CD4-positive, alpha-beta memory T cell (primary cell): Measurements from ENCODE around the gene KRT79. TPM values are rescaled to one million over a fixed set of nuclear protein-coding genes. Genes with fewer than 3 reads are reported as not detected.

Experiments
- CTCF ChIA-PET: fragments of 350-600 bp; sonication (Branson Sonifier 250); formaldehyde crosslinking; loops from one replicate; lab custom pipeline; 2021; ENCODE audit warnings: inconsistent platforms; ENCODE audit not compliant: partially characterized antibody; lab: Charles Lee
- POLR2A ChIA-PET: fragments of 350-600 bp; sonication (Branson Sonifier 250); formaldehyde crosslinking; loops from one replicate; lab custom pipeline; 2021; ENCODE audit not compliant: partially characterized antibody; lab: Charles Lee
- DNase-seq, 5 donors: peaks; one replicate each; pipeline versions ENCODE4 v3.0.0 to v3.0.0-alpha.2; 2020 to 2022; ENCODE audit warnings: mixed read lengths in 1 of 5
- H3K27ac ChIP-seq: one replicate; pipeline ENCODE4 v1.7.0; 2013; ENCODE audit warnings: low read depth, low read length
- H3K27me3 ChIP-seq: 2 replicates; pipeline ENCODE4 v1.7.0; 2013; ENCODE audit warnings: mild to moderate bottlenecking, low read length, moderate library complexity; ENCODE audit not compliant: insufficient read depth
- H3K36me3 ChIP-seq: 2 replicates; pipeline ENCODE4 v1.7.0; 2013; ENCODE audit warnings: mild to moderate bottlenecking, low read length, moderate library complexity; ENCODE audit not compliant: insufficient read depth
- H3K4me1 ChIP-seq: 2 replicates; pipeline ENCODE4 v1.7.0; 2013; ENCODE audit warnings: mild to moderate bottlenecking, low read length, moderate library complexity; ENCODE audit not compliant: insufficient read depth
- H3K4me3 ChIP-seq, 2 donors: one replicate each; pipeline ENCODE4 v1.7.0; 2013; ENCODE audit warnings: low read length in 2 of 2, mild to moderate bottlenecking in 1 of 2
- H3K9me3 ChIP-seq, 2 donors: one replicate each; pipeline ENCODE4 v1.7.0; 2013; ENCODE audit warnings: low read length in 2 of 2, control low read depth in 1 of 2; ENCODE audit not compliant: control insufficient read depth in 1 of 2
- H3K27ac Mint-ChIP-seq, 7 donors: one replicate each; pipeline ENCODE4 v1.8.0; 2020 to 2021; ENCODE audit warnings: mixed read lengths in 7 of 7, mild to moderate bottlenecking in 6 of 7, inconsistent platforms in 3 of 7, moderate library complexity in 3 of 7
- H3K27me3 Mint-ChIP-seq, 2 donors: one replicate each; pipeline ENCODE4 v1.8.0; 2020 to 2021; ENCODE audit warnings: mixed read lengths in 2 of 2
- H3K36me3 Mint-ChIP-seq, 2 donors: one replicate each; pipeline ENCODE4 v1.8.0; 2020 to 2021; ENCODE audit warnings: mixed read lengths in 2 of 2, inconsistent platforms in 1 of 2, mild to moderate bottlenecking in 1 of 2
- H3K4me1 Mint-ChIP-seq, 4 donors: one replicate each; pipeline ENCODE4 v1.8.0; 2020 to 2021; ENCODE audit warnings: mixed read lengths in 4 of 4, mild to moderate bottlenecking in 1 of 4
- H3K4me3 Mint-ChIP-seq, 8 donors: one replicate each; pipeline ENCODE4 v1.8.0; 2020 to 2021; ENCODE audit warnings: mixed read lengths in 8 of 8, mild to moderate bottlenecking in 7 of 8, moderate library complexity in 6 of 8, inconsistent platforms in 3 of 8
- H3K9me3 Mint-ChIP-seq, 8 donors: one replicate each; pipeline ENCODE4 v1.8.0; 2020 to 2021; ENCODE audit warnings: mixed read lengths in 8 of 8, mild to moderate bottlenecking in 5 of 8, inconsistent platforms in 3 of 8, moderate library complexity in 1 of 8
- intact Hi-C: fragments of 100-400 bp; cut with micrococcal nuclease; formaldehyde crosslinking; loops from one replicate; pipeline ENCODE4 v1.15.1; 2023
- polyA plus RNA-seq, 2 donors: library from polyadenylated mRNA; unstranded; fragments of 300-500 nt; fragmentation: Illumina TruSeq; gene quantifications; one replicate each; pipeline ENCODE4 v1.2.3, GENCODE V29; 2021
- total RNA-seq, 2 experiments: library from RNA; stranded (reverse); gene quantifications; one replicate each; pipeline ENCODE4 v1.2.3, GENCODE V29; 2021

Gene KRT79
- total and polyA plus RNA-seq, 4 experiments from 2014 or later: not detected

GRCh38 chr12:52834727-52835001 lies 553 bp upstream of the KRT79 start:
- H3K4me1 ChIP-seq: no peaks in the 10 kb centered on the region
- no peaks in the 10 kb centered on the region for H3K36me3 ChIP-seq
- no peak overlapping the region for H3K27ac ChIP-seq
- intact Hi-C loops: no loop called here
- Mint-ChIP-seq H3K27me3 (peaks cover 7 to 14% of the 10 kb centered on the region in 2 donors), H3K36me3 (no peaks in the 10 kb centered on the region), H3K4me1 (peaks cover 3 to 12% (median 5%) of the 10 kb centered on the region in 4 donors), H3K27ac (no peak overlapping the region), H3K9me3 (no peaks in the 10 kb centered on the region), H3K4me3 (no peak overlapping the region)
- ChIA-PET POLR2A (no interaction called here), CTCF (no interaction called here)
- no peak for DNase-seq
- no peaks in the 10 kb centered on the region for H3K9me3 ChIP-seq
- H3K27me3 ChIP-seq: no peaks in the 10 kb centered on the region
- no peak overlapping the region for H3K4me3 ChIP-seq

GRCh38 chr12:52832985-52833905 lies 866 bp downstream of the KRT79 start:
- Histone ChIP-seq H3K4me3 (no peak overlapping the region), H3K36me3 (no peaks in the 10 kb centered on the region), H3K9me3 (no peaks in the 10 kb centered on the region), H3K27ac (no peak overlapping the region), H3K27me3 (no peaks in the 10 kb centered on the region), H3K4me1 (no peaks in the 10 kb centered on the region)
- ChIA-PET POLR2A (no interaction called here), CTCF (no interaction called here)
- Mint-ChIP-seq H3K4me3 (no peak overlapping the region), H3K9me3 (no peaks in the 10 kb centered on the region), H3K27me3 (peaks cover 5 to 8% of the 10 kb centered on the region in 2 donors), H3K4me1 (peaks cover 4 to 12% (median 7%) of the 10 kb centered on the region in 4 donors), H3K27ac (no peak overlapping the region), H3K36me3 (no peaks in the 10 kb centered on the region)
- DNase-seq: no peak
- intact Hi-C loops: no loop called here

GRCh38 chr12:52832451-52832850 lies 1.7 kb downstream of the KRT79 start:
- H3K27me3 Mint-ChIP-seq: peaks cover 5 to 8% of the 10 kb centered on the region in 2 donors
- H3K27ac Mint-ChIP-seq: peak overlapping the region in 1 of 7 donors; percentile 25
- intact Hi-C loops: no loop called here
- no peak for DNase-seq
- Histone ChIP-seq H3K4me3 (no peak overlapping the region), H3K9me3 (no peaks in the 10 kb centered on the region), H3K4me1 (no peaks in the 10 kb centered on the region), H3K27ac (no peak overlapping the region), H3K27me3 (no peaks in the 10 kb centered on the region), H3K36me3 (no peaks in the 10 kb centered on the region)
- ChIA-PET POLR2A (no interaction called here), CTCF (no interaction called here)
- peaks cover 4 to 12% (median 7%) of the 10 kb centered on the region in 4 donors for H3K4me1 Mint-ChIP-seq
- no peaks in the 10 kb centered on the region for H3K9me3 Mint-ChIP-seq
- H3K36me3 Mint-ChIP-seq: no peaks in the 10 kb centered on the region
- H3K4me3 Mint-ChIP-seq: no peak overlapping the region

GRCh38 chr12:52831251-52831650 lies 2.9 kb downstream of the KRT79 start:
- H3K9me3 ChIP-seq: no peaks in the 10 kb centered on the region
- no peak overlapping the region for H3K27ac Mint-ChIP-seq
- CTCF ChIA-PET: no interaction called here

GRCh38 chr12:52829986-52830770 lies 3.9 kb downstream of the KRT79 start:
- no peak overlapping the region for H3K27ac ChIP-seq
- H3K27me3 Mint-ChIP-seq: peaks cover 0 to 2% of the 10 kb centered on the region in 2 donors
- no peaks in the 10 kb centered on the region for H3K36me3 ChIP-seq
- H3K9me3 Mint-ChIP-seq: no peaks in the 10 kb centered on the region
- POLR2A ChIA-PET: no interaction called here
- intact Hi-C loops: no loop called here
- peak overlapping the region in 1 of 7 donors; percentile 61 for H3K27ac Mint-ChIP-seq
- peaks cover 0 to 4% (median 0%) of the 10 kb centered on the region in 4 donors for H3K4me1 Mint-ChIP-seq
- H3K4me3 ChIP-seq: no peak overlapping the region
- no peak for DNase-seq
- no peaks in the 10 kb centered on the region for H3K27me3 ChIP-seq
- no peaks in the 10 kb centered on the region for H3K9me3 ChIP-seq
- no peaks in the 10 kb centered on the region for H3K4me1 ChIP-seq
- H3K36me3 Mint-ChIP-seq: no peaks in the 10 kb centered on the region
- CTCF ChIA-PET: no interaction called here
- H3K4me3 Mint-ChIP-seq: no peak overlapping the region

More at GRCh38 chr12:52831251-52831650, 2.9 kb downstream of the KRT79 start:
- H3K4me1 Mint-ChIP-seq: peaks cover 4 to 6% (median 4%) of the 10 kb centered on the region in 4 donors
- no peak for DNase-seq
- intact Hi-C loops: no loop called here
- H3K4me3 ChIP-seq: no peak overlapping the region
- POLR2A ChIA-PET: no interaction called here
- no peaks in the 10 kb centered on the region for H3K27me3 ChIP-seq
- H3K27ac ChIP-seq: no peak overlapping the region
- H3K36me3 Mint-ChIP-seq: no peaks in the 10 kb centered on the region
- no peaks in the 10 kb centered on the region for H3K9me3 Mint-ChIP-seq
- H3K4me1 ChIP-seq: no peaks in the 10 kb centered on the region
- H3K36me3 ChIP-seq: no peaks in the 10 kb centered on the region
- H3K4me3 Mint-ChIP-seq: no peak overlapping the region
- peaks cover 0 to 2% of the 10 kb centered on the region in 2 donors for H3K27me3 Mint-ChIP-seq

GRCh38 chr12:52828591-52829021 lies 5.5 kb downstream of the KRT79 start:
- Histone ChIP-seq H3K9me3 (no peaks in the 10 kb centered on the region), H3K27me3 (no peaks in the 10 kb centered on the region), H3K36me3 (no peaks in the 10 kb centered on the region), H3K4me1 (no peaks in the 10 kb centered on the region), H3K27ac (no peak overlapping the region), H3K4me3 (no peak overlapping the region)
- POLR2A ChIA-PET: interaction anchor here (0.7 kb wide), 1 partner anchor 243 kb away, joined by 3 read pairs; no protein-coding TSS in a partner anchor
- H3K36me3 Mint-ChIP-seq: no peaks in the 10 kb centered on the region
- H3K9me3 Mint-ChIP-seq: no peaks in the 10 kb centered on the region
- peaks cover 0 to 4% (median 0%) of the 10 kb centered on the region in 4 donors for H3K4me1 Mint-ChIP-seq
- H3K27ac Mint-ChIP-seq: peak overlapping the region in 1 of 7 donors; percentile 9
- H3K4me3 Mint-ChIP-seq: no peak overlapping the region
- no peak for DNase-seq
- intact Hi-C loops: no loop called here
- peaks cover 0 to 2% of the 10 kb centered on the region in 2 donors for H3K27me3 Mint-ChIP-seq
- CTCF ChIA-PET: no interaction called here

GRCh38 chr12:52828156-52828555 lies 6.0 kb downstream of the KRT79 start:
- Histone ChIP-seq H3K27ac (no peak overlapping the region), H3K9me3 (no peaks in the 10 kb centered on the region), H3K27me3 (no peaks in the 10 kb centered on the region), H3K4me1 (no peaks in the 10 kb centered on the region), H3K4me3 (no peak overlapping the region), H3K36me3 (no peaks in the 10 kb centered on the region)
- Mint-ChIP-seq H3K27ac (no peak overlapping the region), H3K36me3 (no peaks in the 10 kb centered on the region), H3K27me3 (peaks cover under 1 to 2% of the 10 kb centered on the region in 2 donors), H3K4me3 (no peak overlapping the region), H3K4me1 (peaks cover 0 to 4% (median 0%) of the 10 kb centered on the region in 4 donors), H3K9me3 (no peaks in the 10 kb centered on the region)
- DNase-seq: no peak
- ChIA-PET CTCF (no interaction called here), POLR2A (interaction anchor here (0.7 kb wide), 1 partner anchor 242 kb away, joined by 3 read pairs; no protein-coding TSS in a partner anchor)
- intact Hi-C loops: no loop called here
